Measurements from ENCODE around the gene IFITM10.

- TF ChIP-seq CTCF (IDR thresholded peaks at IDR 0.05) (no peak), POLR2A (IDR thresholded peaks at IDR 0.05) (no peak)
These were observed 3.0 kb upstream of the IFITM10 start for GRCh38 chr11:1753229-1753928.
